Umbilical cord (tissue), 2 donors: ENCODE measurements around the gene RALGAPA1. TPM values are rescaled to one million over a fixed set of nuclear protein-coding genes. Genes with fewer than 3 reads are reported as not detected.

Experiments
- DNase-seq: peaks from one replicate; pipeline ENCODE4 v3.0.0-alpha.2; 2015; ENCODE audit warnings: low spot score
- total RNA-seq: library from RNA; depleted of rRNA; stranded (reverse); fragments of >200 nt; gene quantifications from one replicate; pipeline ENCODE4 v1.2.3, GENCODE V29; 2014; ENCODE audit warnings: low replicate concordance; ENCODE audit not compliant: insufficient read depth

Gene RALGAPA1
- total RNA-seq, 1 donor from 2014 or later = 69.1 TPM

DNA sequence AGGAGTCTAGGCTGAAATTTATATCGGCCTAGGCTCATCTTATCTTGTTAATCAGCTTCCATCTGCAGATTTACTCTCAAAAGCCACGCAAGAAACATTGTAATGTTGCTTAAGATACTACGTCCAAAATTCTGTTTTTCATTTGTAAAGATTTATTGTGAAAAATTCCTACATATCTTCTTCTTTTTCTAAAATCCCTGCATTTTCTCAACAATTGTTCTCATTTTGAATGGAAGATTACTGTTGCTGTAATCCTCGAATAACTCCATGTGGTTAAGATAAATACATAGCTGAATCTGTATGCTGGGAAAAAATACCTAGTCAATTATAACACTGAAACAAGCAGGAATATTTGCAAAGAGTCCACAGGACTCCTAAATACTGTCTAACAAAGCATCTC is 259.5 kb downstream of the RALGAPA1 start:
- no peak for DNase-seq

DNA sequence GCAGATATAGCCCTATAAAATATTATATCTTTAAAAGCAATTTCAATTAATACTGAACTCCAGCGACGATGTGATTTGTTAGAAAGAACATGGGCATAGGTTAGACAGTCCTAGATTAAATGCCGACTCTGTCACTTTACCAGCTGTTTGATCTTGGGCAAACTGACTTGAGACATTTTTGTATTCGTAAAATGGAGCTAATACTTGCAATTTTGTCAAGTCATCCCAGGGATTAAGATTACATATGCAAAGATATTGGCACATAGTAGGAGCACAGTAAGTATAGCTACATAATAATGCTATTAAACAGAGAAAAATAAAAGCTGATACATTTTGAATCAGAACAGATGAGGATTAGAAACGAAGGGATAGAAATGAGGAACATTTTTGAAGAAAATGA is 266.1 kb downstream of the RALGAPA1 start:
- DNase-seq = no peak

DNA sequence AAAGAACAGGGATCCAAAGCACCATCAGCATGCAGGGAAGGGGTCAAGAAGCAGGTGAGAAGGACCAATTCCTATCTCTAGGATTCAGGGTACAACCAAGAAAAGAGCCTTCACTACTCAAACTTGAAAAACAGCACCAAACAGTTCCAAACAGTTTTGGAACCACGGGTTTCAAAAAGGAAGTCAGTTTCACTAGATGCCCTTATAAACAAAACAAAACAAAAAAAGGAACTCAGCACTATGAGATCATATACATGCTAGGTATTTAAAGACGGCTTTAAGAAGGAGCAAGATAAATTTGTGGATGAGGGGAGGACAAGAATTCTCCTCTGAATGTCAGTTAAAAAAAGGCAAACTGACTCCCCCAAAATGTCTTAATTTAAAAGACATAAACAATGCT is 269.1 kb downstream of the RALGAPA1 start:
- DNase-seq = no peak

DNA sequence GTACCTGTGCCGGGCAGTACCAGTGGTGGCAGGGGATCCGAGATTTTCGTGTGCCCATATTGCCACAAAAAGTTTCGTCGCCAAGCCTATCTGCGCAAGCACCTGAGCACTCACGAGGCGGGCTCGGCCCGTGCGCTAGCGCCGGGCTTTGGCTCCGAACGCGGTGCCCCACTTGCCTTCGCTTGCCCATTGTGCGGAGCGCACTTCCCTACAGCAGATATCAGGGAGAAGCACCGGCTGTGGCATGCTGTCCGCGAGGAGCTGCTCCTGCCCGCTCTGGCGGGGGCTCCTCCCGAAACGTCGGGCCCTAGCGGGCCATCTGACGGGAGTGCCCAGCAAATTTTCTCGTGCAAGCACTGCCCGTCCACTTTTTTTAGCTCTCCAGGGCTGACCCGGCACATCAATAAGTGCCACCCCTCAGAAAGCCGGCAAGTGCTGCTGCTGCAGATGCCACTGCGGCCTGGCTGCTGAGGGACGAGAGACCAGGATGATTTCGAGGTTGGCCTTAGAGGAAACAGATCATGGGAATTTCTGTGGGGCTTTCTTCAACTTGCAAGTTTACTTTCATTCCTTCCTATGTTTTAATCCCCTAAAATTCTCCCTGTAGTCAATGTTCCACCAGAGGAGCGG is 273.5 kb downstream of the RALGAPA1 start:
- no peak for DNase-seq

DNA sequence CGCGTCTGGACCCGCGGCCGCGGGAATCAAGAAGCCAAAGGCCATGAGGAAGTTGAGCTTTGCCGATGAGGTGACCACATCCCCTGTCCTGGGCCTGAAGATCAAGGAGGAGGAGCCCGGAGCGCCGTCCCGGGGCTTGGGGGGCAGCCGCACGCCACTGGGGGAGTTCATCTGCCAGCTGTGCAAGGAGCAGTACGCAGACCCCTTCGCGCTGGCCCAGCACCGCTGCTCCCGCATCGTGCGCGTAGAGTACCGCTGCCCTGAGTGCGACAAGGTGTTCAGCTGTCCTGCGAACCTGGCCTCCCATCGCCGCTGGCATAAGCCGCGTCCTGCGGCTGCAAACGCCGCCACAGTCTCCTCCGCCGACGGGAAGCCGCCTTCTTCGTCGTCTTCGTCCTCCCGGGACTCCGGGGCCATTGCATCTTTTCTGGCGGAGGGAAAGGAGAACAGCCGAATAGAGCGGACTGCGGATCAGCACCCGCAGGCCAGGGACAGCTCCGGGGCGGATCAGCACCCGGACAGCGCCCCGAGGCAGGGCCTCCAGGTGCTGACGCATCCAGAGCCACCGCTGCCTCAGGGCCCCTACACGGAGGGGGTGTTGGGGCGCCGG is 274.1 kb downstream of the RALGAPA1 start:
- DNase-seq = peak; percentile 65

DNA sequence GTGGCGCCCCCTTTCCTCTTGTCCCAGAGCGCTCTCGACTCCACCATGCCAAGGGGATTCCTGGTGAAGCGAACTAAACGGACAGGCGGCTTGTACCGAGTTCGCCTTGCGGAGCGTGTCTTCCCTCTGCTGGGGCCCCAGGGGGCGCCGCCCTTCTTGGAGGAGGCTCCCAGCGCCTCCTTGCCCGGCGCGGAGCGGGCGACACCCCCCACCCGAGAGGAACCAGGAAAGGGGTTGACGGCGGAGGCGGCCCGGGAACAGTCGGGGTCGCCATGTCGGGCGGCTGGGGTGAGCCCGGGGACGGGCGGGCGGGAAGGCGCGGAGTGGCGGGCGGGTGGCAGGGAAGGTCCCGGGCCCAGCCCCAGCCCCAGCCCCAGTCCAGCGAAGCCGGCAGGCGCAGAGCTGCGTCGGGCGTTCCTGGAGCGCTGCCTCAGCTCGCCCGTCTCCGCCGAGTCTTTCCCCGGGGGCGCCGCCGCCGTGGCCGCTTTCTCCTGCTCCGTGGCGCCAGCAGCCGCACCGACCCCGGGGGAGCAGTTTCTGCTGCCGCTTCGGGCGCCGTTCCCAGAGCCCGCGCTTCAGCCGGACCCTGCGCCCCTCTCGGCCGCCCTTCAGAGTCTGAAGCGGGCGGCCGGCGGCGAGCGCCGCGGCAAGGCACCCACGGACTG is 274.8 kb downstream of the RALGAPA1 start:
- peak; percentile 14 for DNase-seq

DNA sequence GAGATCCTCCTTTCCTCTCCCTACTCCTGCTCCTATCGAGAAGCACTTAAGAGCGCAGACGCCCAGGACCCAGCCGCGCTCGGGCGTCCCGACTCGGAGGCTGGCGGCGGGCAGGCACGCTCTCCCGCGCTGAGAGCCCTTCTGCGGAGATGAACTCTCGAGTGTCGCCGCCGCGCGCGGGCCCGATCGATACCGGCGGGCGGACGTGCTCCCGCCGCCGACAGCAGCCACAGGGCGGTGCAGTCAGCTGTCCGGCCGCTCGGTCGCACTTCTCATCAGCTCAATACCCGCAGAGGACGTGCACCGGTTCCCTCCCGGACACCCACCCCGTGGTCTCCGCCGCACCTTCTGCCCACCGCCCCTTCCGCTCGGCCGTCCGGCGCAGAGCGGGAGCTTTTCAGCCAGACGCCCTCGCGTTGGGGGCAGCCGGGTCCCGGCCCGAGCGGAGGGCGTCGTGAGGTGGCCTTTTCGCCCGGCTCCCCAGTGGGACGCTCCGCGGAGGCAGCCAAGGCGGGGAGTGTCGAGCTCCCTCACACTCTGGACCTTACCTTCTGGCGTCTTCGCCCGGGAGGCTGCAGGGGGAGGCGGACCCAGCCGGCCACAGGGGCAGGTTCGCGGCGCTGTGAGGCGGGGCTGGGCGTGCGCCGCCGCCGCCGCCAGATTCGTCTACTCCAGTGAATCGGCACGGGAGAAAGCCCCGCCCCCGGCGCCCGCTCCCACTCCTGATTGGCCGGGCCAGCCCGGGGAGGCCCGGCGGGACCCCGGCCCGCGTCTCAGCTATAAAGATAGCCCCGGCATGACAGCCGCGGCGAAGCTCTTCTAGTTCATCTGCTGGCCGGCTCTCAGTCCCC is 275.5 kb downstream of the RALGAPA1 start, which contains the start of gene INSM2:
INSM2 (plus strand) TSS at position 808 of the 851 bp plus-strand sequence. CDS start 89 bp downstream, outside the sequence.
- DNase-seq = peak; percentile 25

DNA sequence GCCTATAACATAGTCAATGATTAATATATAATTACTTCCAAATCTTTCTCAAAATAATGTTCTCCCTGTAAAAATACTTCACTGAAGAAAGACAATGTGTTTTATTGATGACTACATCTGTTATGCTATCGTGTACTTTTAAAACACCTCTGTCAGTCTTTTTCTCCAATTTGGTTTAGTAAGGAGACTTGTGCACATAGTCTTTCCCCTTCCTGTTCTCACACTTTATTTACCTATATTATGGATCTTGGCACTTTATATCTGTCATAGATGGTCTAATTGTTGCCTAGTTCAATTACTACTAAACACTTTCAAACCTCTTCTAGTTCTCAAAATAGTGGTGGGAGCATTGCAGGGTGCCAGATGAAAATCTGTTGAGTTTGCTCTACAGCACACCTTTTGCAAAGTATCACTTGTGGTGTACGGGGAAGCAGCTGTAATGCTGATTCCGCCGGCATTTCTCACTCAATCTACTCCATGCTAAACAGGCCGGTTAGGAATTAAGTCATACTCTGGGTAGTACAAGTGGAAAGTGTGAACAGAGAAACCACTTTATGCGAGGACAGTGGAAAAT is 276.2 kb downstream of the RALGAPA1 start:
- DNase-seq = no peak

GRCh38 chr14:35531960-35532747 is 276.9 kb downstream of the RALGAPA1 start:
- no peak for DNase-seq

GRCh38 chr14:35526962-35527361 is 282.1 kb downstream of the RALGAPA1 start:
- no peak for DNase-seq

DNA sequence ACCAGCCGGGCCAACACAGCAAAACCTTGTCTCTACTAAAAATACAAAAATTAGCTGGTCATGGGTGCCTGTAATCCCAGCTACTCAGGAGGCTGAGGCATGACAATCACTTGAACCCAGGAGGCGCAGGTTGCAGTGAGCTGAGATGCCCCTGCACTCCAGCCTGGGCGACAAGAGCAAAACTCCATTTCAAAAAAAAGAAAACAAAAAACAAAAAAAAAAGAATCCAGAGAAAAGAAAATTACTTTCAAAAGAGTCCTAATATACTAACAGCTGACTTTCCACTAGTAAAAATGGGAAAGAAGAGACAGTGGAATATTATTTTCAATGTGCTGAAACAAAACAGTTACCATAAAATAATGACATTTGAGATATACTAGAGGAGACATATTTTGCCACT is 283.4 kb downstream of the RALGAPA1 start:
- DNase-seq = no peak

GRCh38 chr14:35519986-35520385 is 289.1 kb downstream of the RALGAPA1 start:
- no peak for DNase-seq

DNA sequence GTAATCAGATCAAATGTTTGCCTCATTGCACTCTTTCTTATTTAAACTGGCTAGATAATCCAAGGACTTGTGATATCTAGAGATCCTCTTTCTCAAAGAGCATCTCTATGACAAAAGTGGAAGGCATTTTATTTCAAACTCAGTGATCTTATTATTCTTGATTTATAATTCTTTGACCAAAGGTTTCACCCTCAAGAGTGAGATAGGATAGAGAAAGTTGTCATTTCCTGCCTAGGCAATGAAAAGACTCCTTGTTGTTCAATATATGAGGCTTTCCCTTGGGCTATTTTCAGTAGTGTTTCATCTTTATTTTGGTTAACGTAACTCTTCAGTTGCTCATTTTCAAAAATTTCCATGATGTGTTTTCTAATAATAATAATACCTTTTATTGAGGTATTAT is 293.2 kb downstream of the RALGAPA1 start:
- DNase-seq = no peak

GRCh38 chr14:35512765-35513164 is 296.3 kb downstream of the RALGAPA1 start:
- DNase-seq = no peak

- no peak for DNase-seq
Measured at GRCh38 chr14:35509846-35510245, 299.2 kb downstream of the RALGAPA1 start.

DNA sequence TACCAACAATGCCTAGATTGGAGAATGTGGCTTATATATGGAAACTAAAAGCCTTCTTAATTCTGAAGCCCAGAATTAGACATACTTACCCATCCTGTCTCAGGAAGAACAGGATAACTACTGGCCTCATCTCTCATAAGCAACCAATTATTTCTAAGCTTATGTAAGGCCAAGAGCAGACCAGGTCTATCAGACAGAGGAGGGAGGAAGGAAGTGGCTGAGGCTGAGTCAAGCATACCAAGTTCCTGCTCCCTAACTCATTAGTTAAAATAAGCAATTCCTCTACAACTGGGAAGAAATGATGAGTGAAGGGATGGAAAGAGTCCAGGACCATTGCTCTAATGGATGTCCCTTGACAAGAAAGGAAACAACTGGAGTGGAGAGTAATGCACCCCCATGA is 302.2 kb downstream of the RALGAPA1 start:
- no peak for DNase-seq

- DNase-seq = no peak
Measured at GRCh38 chr14:35506461-35506860, 302.6 kb downstream of the RALGAPA1 start.

DNA sequence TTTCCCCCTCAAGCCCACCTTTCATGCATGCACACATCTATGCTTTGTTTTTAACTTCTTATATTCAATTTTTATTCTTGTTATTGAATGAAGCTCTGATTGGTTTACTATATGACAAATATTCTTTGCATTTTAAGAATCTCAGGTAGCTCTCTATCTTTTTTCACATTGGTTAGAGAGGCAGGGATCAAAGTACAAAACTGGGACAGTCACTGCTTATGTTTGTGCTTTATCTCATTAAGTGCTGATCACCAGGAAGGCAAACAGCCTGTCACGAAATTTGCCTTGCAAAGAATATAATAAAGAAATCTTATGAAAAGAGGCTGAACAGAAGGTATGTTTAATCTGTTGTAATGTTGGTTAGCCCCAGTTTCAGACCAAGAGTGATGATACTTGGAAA is 304.8 kb downstream of the RALGAPA1 start:
- DNase-seq = no peak

DNA sequence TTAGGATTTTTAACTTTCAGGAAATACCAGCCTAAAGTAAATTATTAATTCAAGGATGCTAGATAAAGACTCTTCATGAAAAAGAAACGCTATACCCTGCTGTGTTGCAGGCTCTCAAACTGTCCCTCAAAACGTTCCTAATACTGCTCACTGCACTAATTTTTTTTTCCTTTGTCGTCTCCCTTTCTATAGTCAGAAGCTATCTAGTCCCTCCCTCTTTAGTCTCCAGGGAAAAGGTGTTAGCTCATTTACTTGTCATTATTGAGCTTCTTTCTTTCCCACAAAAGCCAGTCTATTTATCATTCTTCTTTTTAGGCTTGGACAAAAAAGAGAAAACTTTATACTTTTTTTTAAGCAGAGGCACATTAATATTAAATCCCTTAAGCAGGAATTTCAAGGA is 305.4 kb downstream of the RALGAPA1 start:
- no peak for DNase-seq

- DNase-seq = no peak
Measured at GRCh38 chr14:35499180-35499579, 309.9 kb downstream of the RALGAPA1 start.

- DNase-seq = no peak
Measured at GRCh38 chr14:35495278-35495677, 313.8 kb downstream of the RALGAPA1 start.
